K562 (cell line): ENCODE measurements around the gene SPRED2. TPM values are rescaled to one million over a fixed set of nuclear protein-coding genes. Genes with fewer than 3 reads are reported as not detected.
A peak's percentile ranks its signal among the peaks of the same experiment; 100 is the strongest.

Experiments used
- ATF7 ChIP-seq: fragments of 450-650 bp; IDR thresholded peaks from 2 replicates; pipeline ENCODE4 v1.7.1; 2014; ENCODE audit warnings: mild to moderate bottlenecking, moderate library complexity
- CBFA2T2 ChIP-seq: fragments of 450-650 bp; conservative IDR thresholded peaks from 2 replicates; pipeline ENCODE4 v1.6.1; 2017; ENCODE audit warnings: mild to moderate bottlenecking
- CSDE1 ChIP-seq, 2 experiments: fragments of 450-650 bp; IDR thresholded peaks; 2 replicates each; pipeline ENCODE4 v1.6.1; 2016; ENCODE audit warnings: mild to moderate bottlenecking in 1 of 2
- HEY1 ChIP-seq: fragments of 250-450 bp; sonication (Bioruptor Pico); IDR thresholded peaks from 2 replicates; pipeline ENCODE4 v1.5.0; 2020; ENCODE audit warnings: mild to moderate bottlenecking, moderate library complexity, borderline replicate concordance
- HNRNPL ChIP-seq: fragments of 200-400 bp; formaldehyde crosslinking; IDR thresholded peaks from 2 replicates; pipeline ENCODE4 v1.6.1; 2017; ENCODE audit warnings: low read depth, mild to moderate bottlenecking, low read length
- JUND ChIP-seq, 2 experiments: IDR thresholded peaks; 2 replicates in 1 of 2; 3 replicates in 1 of 2; pipeline ENCODE4 v1.6.1; 2011; ENCODE audit warnings: borderline replicate concordance in 2 of 2, low read depth in 2 of 2, low read length in 2 of 2, improper control_type of control experiment in 1 of 2, missing biosample characterization in 1 of 2, missing genetic modification characterization in 1 of 2, missing genetic modification reagents in 1 of 2
- KLF16 ChIP-seq: IDR thresholded peaks from 2 replicates; pipeline ENCODE4 v1.6.1; 2016; ENCODE audit warnings: antibody characterized with exemption
- MAZ ChIP-seq, 2 experiments: fragments of 450-650 bp in 1 of 2; sonication (generic) in 1 of 2; formaldehyde crosslinking; IDR thresholded peaks in 1 of 2; conservative IDR thresholded peaks in 1 of 2; 2 replicates each; pipeline versions ENCODE4 v1.4.0 to v1.5.0; 2020; ENCODE audit warnings: mild to moderate bottlenecking in 1 of 2, missing genetic modification reagents in 1 of 2
- MYC ChIP-seq, 2 experiments: fragments of 250-450 bp in 1 of 2; sonication (Bioruptor Pico) in 1 of 2; IDR thresholded peaks; 2 replicates each; pipeline versions ENCODE4 v1.5.1 to v1.6.1; 2012 to 2021; ENCODE audit warnings: low read depth in 2 of 2, borderline replicate concordance in 1 of 2, improper control_type of control experiment in 1 of 2, low read length in 1 of 2, mild to moderate bottlenecking in 1 of 2, moderate library complexity in 1 of 2
- PCBP1 ChIP-seq: fragments of 200-400 bp; formaldehyde crosslinking; IDR thresholded peaks from 2 replicates; pipeline ENCODE4 v1.6.1; 2018; ENCODE audit warnings: mild to moderate bottlenecking, low read depth, low read length; ENCODE audit not compliant: poor library complexity, severe bottlenecking
- RBM22 ChIP-seq: fragments of 200-400 bp; formaldehyde crosslinking; IDR thresholded peaks from 2 replicates; pipeline ENCODE4 v1.6.1; 2018; ENCODE audit warnings: low read length, low read depth; ENCODE audit not compliant: poor library complexity, severe bottlenecking
- ZBTB8A ChIP-seq: fragments of 450-650 bp; IDR thresholded peaks from 2 replicates; pipeline ENCODE4 v1.6.1; 2018; ENCODE audit warnings: mild to moderate bottlenecking, moderate library complexity; ENCODE audit not compliant: partially characterized antibody
- ZNF140 ChIP-seq: fragments of 250-450 bp; sonication (Bioruptor Pico); IDR thresholded peaks from 2 replicates; pipeline ENCODE4 v1.8.0; 2021; ENCODE audit warnings: moderate library complexity, mild to moderate bottlenecking, inconsistent platforms
- ZNF197 ChIP-seq: fragments of 200-800 bp; sonication (Bioruptor generic); IDR thresholded peaks from 2 replicates; pipeline ENCODE4 v1.6.1; 2016; ENCODE audit warnings: low read depth, missing genetic modification characterization, missing compliant biosample characterization
- ZNF212 ChIP-seq: fragments of 450-650 bp; formaldehyde crosslinking; IDR thresholded peaks from 2 replicates; pipeline ENCODE4 v1.4.0; 2020; ENCODE audit warnings: mild to moderate bottlenecking
- ZNF232 ChIP-seq: sonication (generic); formaldehyde crosslinking; IDR thresholded peaks from 2 replicates; pipeline ENCODE4 v1.8.0; 2022; ENCODE audit warnings: mild to moderate bottlenecking, missing genetic modification reagents
- ZNF408 ChIP-seq: fragments of 250-450 bp; sonication (Bioruptor Pico); IDR thresholded peaks from 2 replicates; pipeline ENCODE4 v1.4.0; 2020; ENCODE audit warnings: low read depth, mild to moderate bottlenecking, moderate library complexity
- polyA plus RNA-seq, 8 experiments: library from polyadenylated mRNA; depleted of rRNA in 4 of 8; stranded (reverse) in 5 of 8; unstranded in 3 of 8; fragments of >200 nt; fragmentation: Nextera tagmentation in 2 of 8; fragmentation: Illumina TruSeq in 1 of 8; extraction: Ambion mirVana in 2 of 8; extraction: Trizol in 1 of 8; gene quantifications; 2 replicates each; pipeline versions ENCODE4 v1.2.1 to v1.2.3, GENCODE V29; 2011 to 2014; ENCODE audit warnings: inconsistent platforms in 1 of 8, missing spikeins in 1 of 8
- total RNA-seq, 7 experiments: library from RNA; depleted of rRNA in 6 of 7; stranded (reverse); fragments of >200 nt in 6 of 7; fragmentation: Illumina TruSeq in 2 of 7; extraction: Trizol in 2 of 7; gene quantifications; 2 replicates each; pipeline versions ENCODE4 v1.2.1 to v1.2.3, GENCODE V29; 2011 to 2021; ENCODE audit warnings: low replicate concordance in 1 of 7
- TF ChIP-seq, protein P1 (sequence below): fragments of 450-650 bp; formaldehyde crosslinking; conservative IDR thresholded peaks from 2 replicates; pipeline ENCODE4 v1.4.0; 2022; ENCODE audit warnings: mild to moderate bottlenecking, missing genetic modification characterization
- TF ChIP-seq, protein P2 (sequence below): sonication (generic); formaldehyde crosslinking; IDR thresholded peaks from 2 replicates; pipeline ENCODE4 v1.8.0; 2022; ENCODE audit warnings: mild to moderate bottlenecking, missing genetic modification reagents
- TF ChIP-seq, protein P3 (sequence below): fragments of 450-650 bp; formaldehyde crosslinking; IDR thresholded peaks from 2 replicates; pipeline ENCODE4 v1.4.0; 2020; ENCODE audit warnings: mild to moderate bottlenecking, moderate library complexity

SPRED2 gene
- total and polyA plus RNA-seq, 9 of the 15 experiments (the other 6 are each of a cell fraction or from before 2014, with no cell fraction given): 4.6 to 50.8 (median 14.1) TPM

GRCh38 chr2:65435625-65436168 is 3.3 kb upstream of the SPRED2 start (continued):
- peak; percentile 99 for TF ChIP-seq MAZ (CRISPR knock-in tag; conservative IDR thresholded peaks at IDR 0.05 in 1 of 2, IDR thresholded peaks at IDR 0.05 in 1 of 2)
- TF ChIP-seq ATF7: peak; percentile 7; the same call in 1 of the 2 replicates
- no peak for TF ChIP-seq ZBTB8A
- TF ChIP-seq CBFA2T2: no peak
- no peak for TF ChIP-seq ZNF212
- 0 out of 2 replicates have a peak, but pooled peaks have one; percentile 27 for TF ChIP-seq HNRNPL
- TF ChIP-seq ZNF197 (CRISPR knock-in tag): 0 out of 2 replicates have a peak, but pooled peaks have one; percentile 14
- peak; percentile 79 for TF ChIP-seq PCBP1
- TF ChIP-seq, protein P1, sequence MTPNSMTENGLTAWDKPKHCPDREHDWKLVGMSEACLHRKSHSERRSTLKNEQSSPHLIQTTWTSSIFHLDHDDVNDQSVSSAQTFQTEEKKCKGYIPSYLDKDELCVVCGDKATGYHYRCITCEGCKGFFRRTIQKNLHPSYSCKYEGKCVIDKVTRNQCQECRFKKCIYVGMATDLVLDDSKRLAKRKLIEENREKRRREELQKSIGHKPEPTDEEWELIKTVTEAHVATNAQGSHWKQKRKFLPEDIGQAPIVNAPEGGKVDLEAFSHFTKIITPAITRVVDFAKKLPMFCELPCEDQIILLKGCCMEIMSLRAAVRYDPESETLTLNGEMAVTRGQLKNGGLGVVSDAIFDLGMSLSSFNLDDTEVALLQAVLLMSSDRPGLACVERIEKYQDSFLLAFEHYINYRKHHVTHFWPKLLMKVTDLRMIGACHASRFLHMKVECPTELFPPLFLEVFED: 0 out of 2 replicates have a peak, but pooled peaks have one; percentile 3
- TF ChIP-seq, protein P2, sequence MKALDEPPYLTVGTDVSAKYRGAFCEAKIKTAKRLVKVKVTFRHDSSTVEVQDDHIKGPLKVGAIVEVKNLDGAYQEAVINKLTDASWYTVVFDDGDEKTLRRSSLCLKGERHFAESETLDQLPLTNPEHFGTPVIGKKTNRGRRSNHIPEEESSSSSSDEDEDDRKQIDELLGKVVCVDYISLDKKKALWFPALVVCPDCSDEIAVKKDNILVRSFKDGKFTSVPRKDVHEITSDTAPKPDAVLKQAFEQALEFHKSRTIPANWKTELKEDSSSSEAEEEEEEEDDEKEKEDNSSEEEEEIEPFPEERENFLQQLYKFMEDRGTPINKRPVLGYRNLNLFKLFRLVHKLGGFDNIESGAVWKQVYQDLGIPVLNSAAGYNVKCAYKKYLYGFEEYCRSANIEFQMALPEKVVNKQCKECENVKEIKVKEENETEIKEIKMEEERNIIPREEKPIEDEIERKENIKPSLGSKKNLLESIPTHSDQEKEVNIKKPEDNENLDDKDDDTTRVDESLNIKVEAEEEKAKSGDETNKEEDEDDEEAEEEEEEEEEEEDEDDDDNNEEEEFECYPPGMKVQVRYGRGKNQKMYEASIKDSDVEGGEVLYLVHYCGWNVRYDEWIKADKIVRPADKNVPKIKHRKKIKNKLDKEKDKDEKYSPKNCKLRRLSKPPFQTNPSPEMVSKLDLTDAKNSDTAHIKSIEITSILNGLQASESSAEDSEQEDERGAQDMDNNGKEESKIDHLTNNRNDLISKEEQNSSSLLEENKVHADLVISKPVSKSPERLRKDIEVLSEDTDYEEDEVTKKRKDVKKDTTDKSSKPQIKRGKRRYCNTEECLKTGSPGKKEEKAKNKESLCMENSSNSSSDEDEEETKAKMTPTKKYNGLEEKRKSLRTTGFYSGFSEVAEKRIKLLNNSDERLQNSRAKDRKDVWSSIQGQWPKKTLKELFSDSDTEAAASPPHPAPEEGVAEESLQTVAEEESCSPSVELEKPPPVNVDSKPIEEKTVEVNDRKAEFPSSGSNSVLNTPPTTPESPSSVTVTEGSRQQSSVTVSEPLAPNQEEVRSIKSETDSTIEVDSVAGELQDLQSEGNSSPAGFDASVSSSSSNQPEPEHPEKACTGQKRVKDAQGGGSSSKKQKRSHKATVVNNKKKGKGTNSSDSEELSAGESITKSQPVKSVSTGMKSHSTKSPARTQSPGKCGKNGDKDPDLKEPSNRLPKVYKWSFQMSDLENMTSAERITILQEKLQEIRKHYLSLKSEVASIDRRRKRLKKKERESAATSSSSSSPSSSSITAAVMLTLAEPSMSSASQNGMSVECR (CRISPR knock-in tag): no peak
- no peak for TF ChIP-seq ZNF408
- peak; percentile 48; the same call in 1 of the 2 replicates for TF ChIP-seq JUND (IDR thresholded peaks at IDR 0.05; ENCODE audit: borderline replicate concordance, low read depth, low read length)
- peak; percentile 21; the same call in 1 of the 3 replicates for TF ChIP-seq JUND (tag; IDR thresholded peaks at IDR 0.05; ENCODE audit: borderline replicate concordance, low read depth, low read length)
- TF ChIP-seq ZNF140: no peak
- TF ChIP-seq, protein P3, sequence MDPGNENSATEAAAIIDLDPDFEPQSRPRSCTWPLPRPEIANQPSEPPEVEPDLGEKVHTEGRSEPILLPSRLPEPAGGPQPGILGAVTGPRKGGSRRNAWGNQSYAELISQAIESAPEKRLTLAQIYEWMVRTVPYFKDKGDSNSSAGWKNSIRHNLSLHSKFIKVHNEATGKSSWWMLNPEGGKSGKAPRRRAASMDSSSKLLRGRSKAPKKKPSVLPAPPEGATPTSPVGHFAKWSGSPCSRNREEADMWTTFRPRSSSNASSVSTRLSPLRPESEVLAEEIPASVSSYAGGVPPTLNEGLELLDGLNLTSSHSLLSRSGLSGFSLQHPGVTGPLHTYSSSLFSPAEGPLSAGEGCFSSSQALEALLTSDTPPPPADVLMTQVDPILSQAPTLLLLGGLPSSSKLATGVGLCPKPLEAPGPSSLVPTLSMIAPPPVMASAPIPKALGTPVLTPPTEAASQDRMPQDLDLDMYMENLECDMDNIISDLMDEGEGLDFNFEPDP (CRISPR knock-in tag): no peak
- TF ChIP-seq HEY1 (CRISPR knock-in tag): no peak
- TF ChIP-seq CSDE1 (IDR thresholded peaks at IDR 0.05): no peak
- TF ChIP-seq ZNF232: 0 out of 2 replicates have a peak, but pooled peaks have one; percentile 22
- TF ChIP-seq KLF16: no peak
- TF ChIP-seq RBM22: peak; percentile 37
- TF ChIP-seq MYC (IDR thresholded peaks at IDR 0.05; ENCODE audit: low read depth, low read length): no peak
- 0 out of 2 replicates have a peak, but pooled peaks have one; percentile 27 for TF ChIP-seq MYC (CRISPR knock-in tag; IDR thresholded peaks at IDR 0.05; ENCODE audit: borderline replicate concordance, low read depth)
